IPS-NIHi7 (cell line): ENCODE results near the gene IRF6.

Experiments used
- DNase-seq: peaks from one replicate; pipeline ENCODE4 v3.0.0; 2012; ENCODE audit warnings: mixed read lengths; ENCODE audit errors: extremely low spot score

IRF6 gene

GRCh38 chr1:209805875-209806760, at the start of gene IRF6:
IRF6 (minus strand) TSS chr1:209806142; CDS start chr1:209801413, 4,729 bp downstream.
- DNase-seq = peak; percentile 97

GRCh38 chr1:209855623-209856022, 49.7 kb upstream of the IRF6 start:
- no peak for DNase-seq

GRCh38 chr1:209855006-209855405, 49.1 kb upstream of the IRF6 start:
- DNase-seq = no peak

GRCh38 chr1:209854196-209854595, 48.3 kb upstream of the IRF6 start:
- no peak for DNase-seq

GRCh38 chr1:209853676-209854075, 47.7 kb upstream of the IRF6 start:
- no peak for DNase-seq

GRCh38 chr1:209850342-209850979, 44.5 kb upstream of the IRF6 start:
- peak; percentile 61 for DNase-seq

- DNase-seq = no peak
Measured at GRCh38 chr1:209849388-209849787, 43.4 kb upstream of the IRF6 start.

GRCh38 chr1:209845408-209845725, 39.4 kb upstream of the IRF6 start:
- no peak for DNase-seq

GRCh38 chr1:209844695-209845407, 38.9 kb upstream of the IRF6 start:
- DNase-seq = no peak

GRCh38 chr1:209840611-209841010, 34.7 kb upstream of the IRF6 start:
- no peak for DNase-seq

GRCh38 chr1:209839875-209840546, 34.1 kb upstream of the IRF6 start:
- no peak for DNase-seq

- DNase-seq = no peak
Measured at GRCh38 chr1:209838537-209838936, 32.6 kb upstream of the IRF6 start.

- DNase-seq = no peak
Measured at GRCh38 chr1:209837671-209838070, 31.7 kb upstream of the IRF6 start.

- no peak for DNase-seq
Measured at GRCh38 chr1:209835782-209836298, 29.9 kb upstream of the IRF6 start.

- no peak for DNase-seq
Measured at GRCh38 chr1:209831615-209832014, 25.7 kb upstream of the IRF6 start.

- no peak for DNase-seq
Measured at GRCh38 chr1:209830722-209831121, 24.8 kb upstream of the IRF6 start.

- DNase-seq = no peak
Measured at GRCh38 chr1:209829716-209830115, 23.8 kb upstream of the IRF6 start.

- peak; percentile 91 for DNase-seq
Measured at GRCh38 chr1:209827384-209828262, 21.7 kb upstream of the IRF6 start, which contains the start of gene UTP25. UTP25 (plus strand) TSS chr1:209827972; CDS start chr1:209828064, 92 bp downstream.

- DNase-seq = no peak
Measured at GRCh38 chr1:209825591-209826434, 19.9 kb upstream of the IRF6 start.
